SK-N-MC (cell line): ENCODE results near the gene SFXN5.

Experiments used
- DNase-seq: peaks from one replicate; pipeline ENCODE4 v3.0.0-alpha.2; 2011; ENCODE audit warnings: low read depth, low spot score
- H3K27ac ChIP-seq: fragments of 200-600 bp; sonication (generic); 2 replicates; pipeline ENCODE4 v1.5.1; 2016; ENCODE audit warnings: mixed run types
- H3K36me3 ChIP-seq: fragments of 200-600 bp; sonication (generic); 2 replicates; pipeline ENCODE4 v1.6.1; 2017; ENCODE audit warnings: antibody characterized with exemption, low read length, mixed read lengths; ENCODE audit not compliant: insufficient read depth
- H3K4me3 ChIP-seq: fragments of 200-600 bp; sonication (generic); 2 replicates; pipeline ENCODE4 v1.5.1; 2016
- H3K9ac ChIP-seq: fragments of 200-600 bp; sonication (generic); 2 replicates; pipeline ENCODE4 v1.8.0; 2017; ENCODE audit warnings: mixed run types, mixed read lengths; ENCODE audit not compliant: insufficient read length
- H3K9me3 ChIP-seq: fragments of 200-600 bp; sonication (generic); 2 replicates; pipeline ENCODE4 v1.6.1; 2017; ENCODE audit warnings: low read depth, mild to moderate bottlenecking, antibody characterized with exemption, low read length, moderate library complexity, mixed read lengths
- EZH2 ChIP-seq: fragments of 200-600 bp; sonication (generic); IDR thresholded peaks from one replicate; pipeline ENCODE4 v1.6.1; 2017; ENCODE audit warnings: antibody characterized with exemption
- FOXP2 ChIP-seq: optimal IDR thresholded peaks from 2 replicates; pipeline ENCODE3; 2011; ENCODE audit warnings: mild to moderate bottlenecking, moderate library complexity; ENCODE audit not compliant: insufficient read depth; ENCODE audit errors: extremely low read length, control extremely low read depth
- POLR2AphosphoS5 ChIP-seq: IDR thresholded peaks from 2 replicates; pipeline ENCODE4 v1.6.1; 2012; ENCODE audit warnings: mild to moderate bottlenecking, low read depth, low read length, borderline replicate concordance

SFXN5 gene

GRCh38 chr2:73031725-73032701 lies 39.5 kb downstream of the SFXN5 start:
- H3K27ac ChIP-seq = no peak overlapping the region
- no peak overlapping the region for H3K9ac ChIP-seq
- H3K36me3 ChIP-seq = no peaks in the 10 kb centered on the region
- DNase-seq = peak; percentile 8
- no peaks in the 10 kb centered on the region for H3K9me3 ChIP-seq
- H3K4me3 ChIP-seq = no peak overlapping the region
- no peak for TF ChIP-seq EZH2
- TF ChIP-seq FOXP2 = no peak
- no peak for TF ChIP-seq POLR2AphosphoS5

GRCh38 chr2:73031095-73031678 lies 40.3 kb downstream of the SFXN5 start:
- Histone ChIP-seq H3K36me3 (no peaks in the 10 kb centered on the region), H3K9ac (no peak overlapping the region), H3K9me3 (no peaks in the 10 kb centered on the region), H3K4me3 (no peak overlapping the region), H3K27ac (no peak overlapping the region)
- TF ChIP-seq EZH2 = no peak
- DNase-seq = no peak

GRCh38 chr2:73028841-73029240 lies 42.7 kb downstream of the SFXN5 start:
- TF ChIP-seq FOXP2 (no peak), EZH2 (no peak), POLR2AphosphoS5 (no peak)
- no peak overlapping the region for H3K9ac ChIP-seq
- H3K9me3 ChIP-seq = no peaks in the 10 kb centered on the region
- H3K27ac ChIP-seq = no peak overlapping the region
- no peaks in the 10 kb centered on the region for H3K36me3 ChIP-seq
- H3K4me3 ChIP-seq = no peak overlapping the region
- DNase-seq = no peak

GRCh38 chr2:73027340-73027739 lies 44.2 kb downstream of the SFXN5 start:
- no peak overlapping the region for H3K9ac ChIP-seq

GRCh38 chr2:73023497-73023896 lies 48.0 kb downstream of the SFXN5 start:
- Histone ChIP-seq H3K36me3 (no peaks in the 10 kb centered on the region; the same call in 1 of the 2 replicates), H3K4me3 (no peak overlapping the region), H3K27ac (no peak overlapping the region), H3K9me3 (no peaks in the 10 kb centered on the region), H3K9ac (no peak overlapping the region)
- TF ChIP-seq EZH2 (no peak), POLR2AphosphoS5 (no peak), FOXP2 (no peak)
- no peak for DNase-seq

More at GRCh38 chr2:73027340-73027739, 44.2 kb downstream of the SFXN5 start:
- Histone ChIP-seq H3K36me3 (no peaks in the 10 kb centered on the region; the same call in 1 of the 2 replicates), H3K27ac (no peak overlapping the region; the same call in 1 of the 2 replicates), H3K4me3 (no peak overlapping the region), H3K9me3 (no peaks in the 10 kb centered on the region)
- DNase-seq = no peak
- TF ChIP-seq FOXP2 (no peak), POLR2AphosphoS5 (no peak), EZH2 (no peak)

GRCh38 chr2:73022024-73022568 lies 49.4 kb downstream of the SFXN5 start:
- no peaks in the 10 kb centered on the region; the same call in 1 of the 2 replicates for H3K36me3 ChIP-seq
- H3K27ac ChIP-seq = no peak overlapping the region
- H3K9ac ChIP-seq = no peak overlapping the region
- H3K4me3 ChIP-seq = no peak overlapping the region
- no peak for DNase-seq
- no peak for TF ChIP-seq POLR2AphosphoS5
- TF ChIP-seq EZH2 = no peak
- no peak for TF ChIP-seq FOXP2
- no peaks in the 10 kb centered on the region for H3K9me3 ChIP-seq

GRCh38 chr2:73021371-73022010 lies 50.0 kb downstream of the SFXN5 start:
- Histone ChIP-seq H3K4me3 (no peak overlapping the region), H3K27ac (no peak overlapping the region), H3K9me3 (no peaks in the 10 kb centered on the region), H3K36me3 (no peaks in the 10 kb centered on the region; the same call in 1 of the 2 replicates), H3K9ac (no peak overlapping the region)
- no peak for TF ChIP-seq POLR2AphosphoS5
- TF ChIP-seq FOXP2 = no peak
- no peak for TF ChIP-seq EZH2
- no peak for DNase-seq

GRCh38 chr2:73020657-73021370 lies 50.7 kb downstream of the SFXN5 start:
- H3K36me3 ChIP-seq = no peaks in the 10 kb centered on the region; the same call in 1 of the 2 replicates
- no peak overlapping the region for H3K4me3 ChIP-seq
- DNase-seq = no peak
- no peak overlapping the region for H3K27ac ChIP-seq
- TF ChIP-seq FOXP2 = no peak
- TF ChIP-seq EZH2 = no peak
- TF ChIP-seq POLR2AphosphoS5 = no peak
- no peak overlapping the region for H3K9ac ChIP-seq
- no peaks in the 10 kb centered on the region for H3K9me3 ChIP-seq
